DMS 273 (cell line): ENCODE results near the gene THAP2.
"Not testable (repeated sequence)": the region's sequence is repeated elsewhere in the genome, so short reads cannot be mapped to it uniquely, and the experiment has no call there.

ENCODE experiments used
- DNase-seq: peaks from one replicate; lab custom pipeline; 2025; ENCODE audit not compliant: unreplicated experiment; lab: John Stamatoyannopoulos, UW

The THAP2 gene

DNA sequence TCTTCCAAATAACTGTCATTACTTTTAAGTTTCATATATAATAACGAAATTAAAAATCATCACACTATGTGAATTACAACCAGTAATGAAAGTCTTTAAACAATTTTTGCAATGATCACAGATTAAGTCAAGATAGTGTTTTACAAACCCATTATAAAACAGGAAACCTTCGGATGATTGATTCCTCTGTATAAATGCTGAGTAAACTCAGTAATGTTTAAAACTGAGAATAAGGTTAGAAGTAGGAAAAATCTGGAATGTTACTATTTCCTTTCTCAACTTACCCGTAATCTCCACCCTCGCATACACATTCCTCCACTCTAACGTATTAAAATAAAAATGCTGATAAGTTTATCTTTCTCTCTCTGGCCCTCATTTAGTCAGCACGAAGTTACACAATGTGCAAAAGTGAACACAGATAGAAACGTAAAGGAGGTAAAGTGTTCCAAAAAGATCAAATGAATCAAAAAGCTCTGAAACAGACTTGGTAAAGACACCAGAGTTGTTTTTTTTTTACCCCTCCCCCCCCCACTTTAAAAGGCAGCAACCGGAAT, 2.0 kb upstream of the THAP2 start:
- no peak for DNase-seq

DNA sequence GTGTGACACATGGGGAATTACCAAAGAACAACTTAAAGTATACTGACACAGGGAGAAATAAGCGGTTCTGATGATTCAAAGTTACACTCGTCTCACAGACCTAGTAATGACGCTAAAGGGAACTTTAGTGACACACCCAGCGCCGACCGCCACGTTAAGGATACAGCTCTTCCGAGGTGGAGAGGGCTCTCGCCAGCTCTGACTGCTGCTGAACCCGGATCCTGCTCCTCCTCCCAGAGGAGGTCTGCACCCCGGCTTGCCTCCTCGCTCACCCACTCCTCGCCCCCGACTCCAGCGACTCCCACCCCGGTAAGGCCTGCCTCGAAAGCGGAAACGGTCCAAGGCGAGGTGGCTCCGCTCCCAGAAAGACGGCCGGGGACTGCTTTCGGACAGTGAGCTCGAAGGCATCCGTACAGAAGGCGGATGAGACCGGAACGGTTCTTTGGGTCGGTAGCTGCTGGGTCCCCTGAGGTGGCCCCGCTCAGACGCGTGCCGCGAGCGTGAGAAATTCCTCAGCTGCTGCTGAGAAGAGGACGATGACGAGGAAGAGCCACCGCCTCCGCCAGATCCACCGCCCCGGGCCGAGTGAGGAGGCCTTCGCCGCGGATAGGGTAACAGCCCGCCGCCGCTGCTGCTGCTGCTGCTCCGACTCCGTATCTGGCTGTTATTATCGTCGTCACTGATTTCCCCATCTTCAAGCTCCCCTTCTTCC, 1.1 kb upstream of the THAP2 start:
- DNase-seq: peak; percentile 74

DNA sequence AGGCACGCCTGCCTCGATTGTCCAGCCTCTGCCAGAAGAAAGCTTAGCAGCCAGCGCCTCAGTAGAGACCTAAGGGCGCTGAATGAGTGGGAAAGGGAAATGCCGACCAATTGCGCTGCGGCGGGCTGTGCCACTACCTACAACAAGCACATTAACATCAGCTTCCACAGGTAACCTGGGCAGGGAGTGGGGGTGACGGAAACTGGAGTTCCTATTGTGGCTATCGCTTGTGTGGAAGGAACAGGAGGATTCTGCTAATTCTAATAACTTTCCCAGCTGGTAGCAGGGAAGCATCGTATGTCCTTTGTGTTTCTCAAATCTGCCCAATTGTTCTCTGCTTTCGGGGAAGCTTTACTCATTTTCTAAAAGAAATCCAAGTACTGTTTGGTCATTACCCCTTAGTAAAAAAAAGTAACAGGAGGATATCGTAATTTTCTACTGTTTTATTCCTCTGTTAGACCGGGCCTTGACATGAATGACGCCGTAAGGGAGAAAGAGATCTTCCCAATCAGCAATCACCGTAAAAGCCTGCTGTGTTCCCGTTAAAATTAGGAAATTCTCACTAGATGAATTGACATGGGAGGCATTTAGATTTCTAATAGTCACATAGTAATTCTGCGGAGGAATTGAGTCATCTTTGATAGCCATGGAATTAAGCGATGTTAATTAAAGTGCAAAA, 449 bp downstream of the THAP2 start:
- DNase-seq: peak; percentile 43

DNA sequence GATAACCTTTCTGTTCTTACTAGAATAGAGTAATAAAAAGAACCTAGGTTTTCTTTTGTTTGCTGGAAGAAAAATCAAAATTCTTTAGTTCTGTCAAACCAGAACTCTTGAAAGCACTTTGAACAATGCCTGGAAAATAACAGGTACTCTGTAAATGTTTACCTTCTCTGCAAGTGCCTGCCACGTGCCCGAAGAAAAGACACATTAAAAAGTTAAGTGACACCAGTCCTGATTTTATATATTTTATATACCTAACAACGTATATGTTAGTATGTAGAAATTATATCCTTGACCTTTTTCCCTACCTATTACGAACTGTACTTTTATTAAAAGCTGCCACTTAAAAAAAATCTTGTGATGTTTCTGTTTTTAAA, 976 bp downstream of the THAP2 start:
- peak; percentile 21 for DNase-seq

DNA sequence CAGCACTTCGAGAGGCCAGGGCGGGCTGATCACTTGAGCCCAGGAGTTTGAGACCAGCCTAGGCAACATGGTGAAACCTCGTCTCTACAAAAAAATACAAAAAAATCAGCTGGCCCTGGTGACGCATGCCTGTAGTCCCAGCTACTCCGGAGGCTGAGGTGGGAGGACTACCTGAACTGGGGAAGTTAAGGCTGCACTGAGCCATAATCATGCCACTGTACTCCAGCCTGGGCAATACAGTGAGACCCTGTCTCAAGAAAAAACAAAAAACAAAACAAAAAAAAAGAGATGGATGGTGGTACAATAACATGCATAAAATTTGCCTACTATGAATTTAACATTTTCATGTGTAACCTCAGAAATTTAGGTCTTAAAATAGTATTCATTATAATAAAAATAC, 2.2 kb downstream of the THAP2 start:
- no peak for DNase-seq

DNA sequence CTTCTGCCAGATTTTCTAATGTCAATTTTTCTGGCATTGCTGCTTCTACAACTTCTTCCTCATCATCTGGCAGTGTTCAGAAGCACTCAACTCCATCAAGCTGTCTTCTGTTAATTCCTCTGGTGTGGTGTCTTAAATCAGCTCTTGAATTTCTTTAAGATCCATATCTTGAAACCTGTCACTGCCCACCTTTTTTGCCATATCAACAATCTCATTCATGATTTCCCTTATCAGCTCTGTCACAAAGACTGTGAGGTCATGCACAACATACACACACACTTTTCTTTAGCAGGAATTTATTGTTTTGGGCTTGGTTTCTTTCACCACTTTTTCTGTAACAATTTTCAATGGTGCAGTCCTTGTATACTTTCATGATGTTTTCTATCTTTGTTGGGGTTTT, 7.2 kb downstream of the THAP2 start:
- DNase-seq: peak; percentile 37

DNA sequence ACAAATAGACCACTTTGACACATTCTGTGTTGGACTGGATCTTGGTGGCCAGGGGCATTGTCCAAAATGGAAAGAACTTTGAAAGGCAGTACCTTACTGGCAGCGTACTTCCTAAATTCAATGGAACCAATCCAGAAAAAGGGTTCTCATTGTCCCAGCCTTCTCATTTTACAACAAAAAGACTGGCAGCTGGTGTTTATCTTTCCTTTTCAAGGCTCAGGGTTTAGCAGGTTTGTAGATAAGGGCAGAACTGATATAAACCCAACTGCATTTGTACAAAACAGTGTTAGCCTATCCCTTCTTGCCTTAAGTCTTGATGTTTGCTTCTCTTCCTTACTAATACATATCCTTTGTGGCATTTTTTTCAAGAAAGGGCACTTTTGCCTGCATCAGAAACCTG, 7.7 kb downstream of the THAP2 start:
- DNase-seq: peak; percentile 81

DNA sequence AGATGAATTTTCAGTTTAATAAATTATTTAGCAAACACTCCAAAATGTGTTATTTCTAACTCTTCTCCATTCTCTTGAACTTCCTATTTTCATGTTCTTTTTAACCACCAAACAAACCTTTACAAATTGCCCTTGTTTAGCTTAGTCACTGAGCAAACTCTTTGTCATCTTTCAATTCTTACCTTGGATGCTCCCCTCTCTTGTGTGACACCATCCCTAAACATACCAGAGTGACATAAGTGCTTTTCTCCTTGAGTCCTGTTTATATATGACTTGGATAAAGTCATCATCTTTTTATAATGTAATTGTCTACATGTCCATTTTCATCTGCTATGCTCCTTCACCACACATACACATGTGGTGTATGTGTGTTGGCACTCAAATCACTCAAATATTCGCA, 18.4 kb downstream of the THAP2 start:
- no peak for DNase-seq

DNA sequence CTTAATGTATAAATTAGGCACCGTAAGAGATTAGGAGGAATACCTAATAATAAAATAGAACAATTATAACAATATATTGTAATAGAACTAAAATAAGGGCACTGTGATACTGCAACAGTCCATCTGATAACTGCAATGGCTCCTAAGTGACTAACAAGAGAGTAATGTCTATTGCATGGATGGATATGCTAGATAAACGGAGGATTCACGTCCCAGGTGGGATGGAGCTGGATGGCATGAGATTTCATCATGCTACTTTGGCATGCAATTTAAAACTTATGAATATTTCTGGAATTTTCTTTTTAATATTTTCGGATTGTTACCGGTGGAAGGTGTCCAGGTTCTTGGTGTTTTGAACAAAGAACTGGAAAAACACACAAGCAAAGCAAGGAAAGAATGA, 19.5 kb downstream of the THAP2 start:
- no peak for DNase-seq

DNA sequence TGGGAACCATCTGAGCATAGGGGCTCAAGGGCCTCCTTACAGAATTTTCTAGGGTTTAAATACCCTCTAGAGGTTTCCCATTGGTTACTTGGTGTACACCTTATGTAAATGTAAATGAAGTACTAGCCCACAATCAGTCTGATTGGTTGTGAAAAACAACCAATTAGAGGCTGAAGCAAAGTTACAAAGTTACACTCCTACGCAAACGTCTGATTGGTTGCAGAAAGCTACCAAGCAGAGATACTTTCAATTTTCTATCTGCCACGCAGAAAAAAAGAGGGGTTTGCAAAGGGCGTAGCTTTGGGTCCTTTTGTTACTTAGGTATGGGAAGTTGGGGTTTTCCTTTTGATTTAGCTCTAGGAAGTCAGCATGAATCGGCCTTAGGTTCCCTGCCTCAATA, 20.0 kb downstream of the THAP2 start:
- DNase-seq: no peak

DNA sequence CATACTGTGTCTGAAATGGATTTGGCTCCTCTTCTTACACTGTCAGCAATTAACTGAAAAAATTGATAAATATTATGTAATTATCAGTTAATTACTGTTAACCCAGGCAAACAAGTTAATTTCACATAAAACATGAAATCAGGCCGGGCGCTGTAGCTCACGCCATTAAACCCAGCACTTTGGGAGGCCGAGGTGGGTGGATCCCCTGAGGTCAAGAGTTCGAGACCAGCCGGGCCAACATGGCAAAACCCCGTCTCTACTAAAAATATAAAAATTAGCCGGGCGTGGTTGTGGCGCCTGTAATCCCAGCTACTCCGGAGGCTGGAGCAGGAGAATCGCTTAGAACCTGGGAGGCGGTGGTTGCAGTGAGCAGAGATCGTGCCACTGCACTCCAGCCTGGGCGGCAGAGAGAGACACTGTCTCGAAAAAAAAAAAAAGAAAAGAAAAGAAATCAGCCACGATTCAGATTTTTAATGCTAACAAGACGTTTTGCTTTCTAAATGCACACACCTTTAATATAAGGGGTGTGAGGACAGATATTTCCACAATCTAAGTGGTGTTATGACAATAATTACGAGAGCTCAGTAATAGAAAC, 21.3 kb downstream of the THAP2 start:
- peak; percentile 39 for DNase-seq

DNA sequence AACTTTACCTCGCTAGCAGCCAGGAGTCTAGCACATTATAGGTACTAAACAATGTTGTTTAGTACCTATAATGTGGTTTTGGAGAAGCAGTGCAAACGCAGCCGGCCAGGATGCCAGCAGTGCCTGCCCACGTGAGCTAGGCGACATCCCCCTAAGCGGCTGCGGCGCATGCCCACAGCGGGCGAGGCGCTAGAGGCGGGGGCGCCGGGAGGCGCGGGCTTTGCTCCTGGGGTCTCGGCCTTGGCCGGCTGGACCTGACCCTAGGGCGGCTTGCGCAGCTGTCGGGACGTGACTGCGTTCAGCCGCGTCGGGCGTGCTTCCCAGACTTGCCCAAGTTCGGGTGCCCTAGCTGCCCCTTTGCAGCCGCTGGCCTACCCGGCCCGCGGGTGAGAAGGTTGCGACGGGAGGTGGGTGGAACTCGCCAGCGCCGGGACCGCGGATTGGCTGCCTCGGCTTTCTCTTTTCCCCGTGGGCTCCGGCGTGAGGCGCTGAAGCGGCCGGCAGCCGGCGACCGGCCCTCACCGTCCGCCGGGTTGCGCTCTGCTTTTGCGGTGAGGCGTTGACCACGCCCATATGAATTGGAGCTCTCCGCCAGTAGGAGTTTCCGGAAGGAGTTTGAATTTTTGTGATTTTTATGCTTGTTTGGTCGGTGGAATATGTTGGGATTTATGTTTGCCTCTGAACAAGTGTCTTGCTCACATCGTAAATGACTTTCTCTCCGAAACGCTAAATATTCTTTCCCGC, 22.0 kb downstream of the THAP2 start, which contains the start of gene TMEM19:
TMEM19 (plus strand) TSS at position 169 of the 744 bp plus-strand sequence. CDS start 599 bp downstream, outside the sequence.
- DNase-seq: peak; percentile 91

DNA sequence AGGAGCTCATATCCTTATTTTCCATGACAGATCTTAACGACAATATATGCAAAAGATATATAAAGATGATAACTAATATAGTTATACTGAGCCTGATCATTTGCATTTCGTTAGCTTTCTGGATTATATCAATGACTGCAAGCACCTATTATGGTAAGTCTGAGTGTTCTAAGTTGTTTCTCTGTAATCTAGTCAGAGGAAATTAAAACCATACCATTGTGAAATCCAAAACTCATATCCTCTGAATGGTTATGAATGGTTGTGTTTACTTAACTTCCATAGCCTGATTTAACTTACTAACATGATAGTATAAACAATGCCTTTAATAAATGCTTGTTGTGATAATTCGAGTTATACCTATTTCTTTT, 22.5 kb downstream of the THAP2 start:
- no peak for DNase-seq

DNA sequence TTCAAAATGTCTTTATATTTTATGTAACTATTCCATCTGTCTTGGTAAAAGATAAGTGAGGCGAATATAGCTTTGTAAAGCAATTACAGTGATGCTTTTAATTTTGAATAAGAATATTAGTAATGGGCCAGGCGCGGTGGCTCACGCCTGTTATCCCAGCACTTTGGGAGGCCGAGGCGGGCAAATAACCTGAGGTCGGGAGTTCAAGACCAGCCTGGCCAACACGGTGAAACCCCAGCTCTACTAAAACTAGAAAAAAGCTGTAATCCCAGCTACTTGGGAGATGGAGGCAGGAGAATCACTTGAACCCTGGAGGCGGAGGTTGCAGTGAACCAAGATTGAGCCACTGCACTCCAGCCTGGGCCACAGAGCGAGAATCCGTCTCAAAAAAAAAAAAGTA, 23.1 kb downstream of the THAP2 start:
- DNase-seq: not testable (repeated sequence)

DNA sequence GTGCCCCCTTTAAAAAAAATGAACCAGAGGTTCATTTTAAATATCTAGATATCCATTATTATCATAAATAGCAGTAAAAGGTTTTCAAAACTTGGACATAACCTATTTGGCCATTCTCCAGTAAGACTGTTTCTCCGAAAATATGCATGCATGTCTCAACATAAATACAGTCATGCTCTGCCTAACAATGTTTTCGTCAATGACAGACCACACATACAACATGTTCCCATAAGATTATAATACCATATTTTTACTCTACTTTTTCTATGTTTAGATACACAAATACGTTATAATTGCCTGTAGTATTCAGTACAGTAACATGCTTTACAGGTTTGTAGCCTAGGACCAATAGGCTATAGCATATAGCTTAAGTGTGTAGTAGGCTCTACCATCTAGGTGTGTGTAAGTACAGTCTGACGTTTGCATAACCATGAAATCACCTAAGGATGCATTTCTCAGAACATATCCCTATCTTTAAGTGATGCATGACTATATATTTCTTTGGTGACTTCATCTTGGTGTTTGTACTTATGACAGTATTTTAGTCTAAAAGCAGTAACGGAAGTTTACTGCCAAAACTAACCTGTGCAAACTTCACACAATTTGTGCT, 25.0 kb downstream of the THAP2 start:
- no peak for DNase-seq

DNA sequence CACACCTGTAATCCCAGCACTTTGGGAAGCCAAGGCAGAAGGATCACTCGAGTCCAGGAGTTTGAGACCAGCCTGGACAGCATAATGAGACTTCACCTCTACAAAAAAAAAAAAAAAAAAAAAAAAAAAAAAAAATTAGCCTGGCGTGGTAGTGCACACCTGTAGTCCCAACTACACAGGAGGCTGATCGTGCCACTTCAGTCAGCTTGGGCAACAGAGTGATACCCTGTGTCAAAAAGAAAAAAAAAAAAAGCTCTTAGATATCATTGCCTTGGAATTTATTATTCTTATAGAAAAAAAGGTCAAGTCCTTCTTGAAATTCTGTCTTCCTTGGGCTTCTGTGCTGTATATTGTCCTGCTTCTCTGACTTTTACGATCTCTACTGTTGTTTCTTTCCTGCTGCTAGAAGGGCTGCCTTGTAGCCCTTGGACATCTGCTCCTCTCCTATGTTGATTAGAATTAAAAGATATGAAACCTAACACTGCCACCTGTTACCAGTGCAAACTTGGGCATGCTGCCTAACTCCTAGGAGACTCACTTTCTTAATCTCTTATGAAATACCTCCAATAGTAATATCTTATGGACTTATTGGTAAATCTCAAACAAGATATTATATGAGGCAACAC, 27.5 kb downstream of the THAP2 start:
- DNase-seq: peak; percentile 90

DNA sequence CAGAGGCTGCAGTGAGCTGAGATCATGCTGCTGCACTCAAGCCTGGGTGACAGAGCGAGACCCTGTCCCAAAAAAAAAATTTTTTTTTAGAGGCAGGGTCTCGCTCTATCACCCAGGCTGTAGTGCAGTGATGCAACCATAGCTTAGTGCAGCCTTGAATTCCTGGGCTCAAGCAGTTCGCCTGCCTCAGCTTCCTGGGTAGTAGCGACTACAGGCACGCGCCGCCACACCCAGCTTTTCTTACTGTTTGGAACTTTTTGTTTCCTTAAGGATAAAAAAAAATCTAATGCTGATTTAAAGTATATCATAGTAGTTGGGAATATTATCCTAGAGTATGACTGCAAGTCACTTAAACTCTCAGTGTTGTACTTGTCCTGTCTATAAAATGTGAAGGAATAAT, 29.0 kb downstream of the THAP2 start:
- DNase-seq: no peak

DNA sequence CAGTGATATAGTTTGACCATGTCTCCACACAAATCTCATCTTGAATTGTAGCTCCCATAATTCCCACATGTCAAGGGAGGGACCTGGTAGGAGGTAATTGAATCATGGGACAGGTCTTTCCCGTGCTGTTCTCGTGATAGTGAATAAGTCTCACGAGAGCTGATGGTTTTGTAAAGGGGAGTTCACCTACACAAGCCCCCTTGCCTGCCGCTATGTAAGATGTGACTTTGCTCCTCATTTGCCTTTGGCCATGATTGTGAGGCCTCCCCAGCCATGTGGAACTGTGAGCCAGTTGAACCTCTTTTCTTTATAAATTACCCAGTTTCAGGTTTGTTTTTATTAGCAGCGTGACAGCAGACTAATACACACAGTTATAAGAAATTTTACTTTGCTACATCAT, 29.6 kb downstream of the THAP2 start:
- not testable (repeated sequence) for DNase-seq

DNA sequence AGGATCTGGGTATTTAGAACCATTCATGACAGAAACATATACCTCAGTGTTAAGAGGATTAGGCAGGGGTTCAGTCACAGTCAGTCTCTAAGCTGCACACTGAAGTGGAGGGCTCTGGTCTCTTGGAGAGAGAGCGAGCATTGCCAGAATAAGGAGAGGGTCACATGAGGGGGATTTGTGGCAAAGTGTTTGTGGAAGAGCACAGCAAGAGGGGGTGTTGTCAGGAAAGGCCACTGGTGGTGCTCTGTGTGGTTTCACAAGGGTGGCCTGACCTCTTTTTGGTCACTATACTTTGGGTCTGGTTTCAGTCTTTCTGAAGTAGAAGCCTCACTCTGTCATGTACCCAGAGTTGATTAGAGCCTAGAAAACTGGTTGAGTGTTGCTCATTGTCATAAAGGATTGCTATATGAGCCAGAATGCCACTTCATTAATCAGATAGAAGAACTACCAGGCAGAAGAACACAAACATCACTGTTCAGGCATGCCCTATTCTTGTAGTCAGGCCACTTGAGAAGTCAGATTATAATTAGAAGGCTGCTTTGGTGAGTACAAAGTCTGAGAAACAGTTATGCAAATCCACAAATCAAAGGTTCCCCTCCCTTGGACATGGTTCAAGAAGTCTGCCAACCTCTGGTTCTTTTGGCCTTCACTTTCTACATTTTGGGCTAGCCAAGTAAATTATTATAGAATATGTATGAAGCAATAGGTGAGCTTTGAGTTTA, 30.2 kb downstream of the THAP2 start:
- peak; percentile 38 for DNase-seq

DNA sequence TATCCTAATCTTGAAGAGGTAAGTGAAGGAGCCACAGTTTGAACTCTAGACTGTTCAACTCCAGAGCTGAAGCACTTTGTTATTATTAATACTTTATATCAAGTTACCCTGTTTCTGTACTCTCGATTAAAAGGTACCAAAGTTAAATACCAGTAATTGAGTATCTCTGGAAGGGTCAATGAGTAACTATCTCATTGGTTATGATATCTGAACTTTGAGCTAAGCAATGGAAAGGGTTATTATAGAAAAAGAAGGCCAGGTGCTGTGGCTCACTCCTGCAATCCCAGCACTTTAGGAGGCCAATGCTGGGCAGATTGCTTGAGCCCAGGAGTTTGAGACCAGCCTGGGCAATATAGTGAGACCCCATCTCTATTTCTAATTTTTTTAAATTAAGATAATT, 31.7 kb downstream of the THAP2 start:
- no peak for DNase-seq
